HEK293 (cell line): Measurements from ENCODE around the gene SECTM1.

Experiments
- HOXA7 ChIP-seq: sonication (generic); formaldehyde crosslinking; IDR thresholded peaks from 2 replicates; pipeline ENCODE4 v1.8.1; 2022; ENCODE audit warnings: missing genetic modification reagents, borderline replicate concordance
- KLF8 ChIP-seq: fragments of 450-650 bp; formaldehyde crosslinking; IDR thresholded peaks from 2 replicates; pipeline ENCODE4 v1.5.1; 2016; ENCODE audit warnings: missing biosample characterization, missing genetic modification characterization
- MYNN ChIP-seq: fragments of 450-650 bp; formaldehyde crosslinking; IDR thresholded peaks from 2 replicates; pipeline ENCODE4 v1.5.1; 2016; ENCODE audit warnings: missing biosample characterization, missing genetic modification characterization, borderline replicate concordance
- OSR2 ChIP-seq: fragments of 450-650 bp; formaldehyde crosslinking; IDR thresholded peaks from 2 replicates; pipeline ENCODE4 v1.5.1; 2016; ENCODE audit warnings: missing biosample characterization, missing genetic modification characterization
- REPIN1 ChIP-seq: fragments of 450-650 bp; formaldehyde crosslinking; IDR thresholded peaks from 2 replicates; pipeline ENCODE4 v1.5.1; 2017; ENCODE audit warnings: missing biosample characterization, missing genetic modification characterization, low read depth
- REST ChIP-seq: fragments of 450-650 bp; formaldehyde crosslinking; IDR thresholded peaks from 2 replicates; pipeline ENCODE4 v1.5.1; 2016; ENCODE audit warnings: missing biosample characterization, missing genetic modification characterization
- TRIM28 ChIP-seq: IDR thresholded peaks from 2 replicates; pipeline ENCODE4 v1.6.1; 2011; ENCODE audit warnings: low read length, control low read depth, borderline replicate concordance
- ZBTB20 ChIP-seq: fragments of 450-650 bp; formaldehyde crosslinking; IDR thresholded peaks from 2 replicates; pipeline ENCODE4 v1.5.1; 2016; ENCODE audit warnings: missing biosample characterization, missing genetic modification characterization
- ZNF132 ChIP-seq: fragments of 450-650 bp; formaldehyde crosslinking; IDR thresholded peaks from 2 replicates; pipeline ENCODE4 v1.5.1; 2017; ENCODE audit warnings: missing biosample characterization, missing genetic modification characterization, borderline replicate concordance
- ZNF155 ChIP-seq: fragments of 450-650 bp; formaldehyde crosslinking; IDR thresholded peaks from 2 replicates; pipeline ENCODE4 v1.5.1; 2016; ENCODE audit warnings: missing biosample characterization, missing genetic modification characterization
- ZNF214 ChIP-seq: fragments of 450-650 bp; formaldehyde crosslinking; IDR thresholded peaks from 2 replicates; pipeline ENCODE4 v1.5.1; 2017; ENCODE audit warnings: missing biosample characterization, mild to moderate bottlenecking, missing genetic modification characterization, borderline replicate concordance
- ZNF223 ChIP-seq: fragments of 450-650 bp; formaldehyde crosslinking; IDR thresholded peaks from 2 replicates; pipeline ENCODE4 v1.5.1; 2016; ENCODE audit warnings: missing biosample characterization, missing genetic modification characterization
- ZNF341 ChIP-seq: fragments of 450-650 bp; formaldehyde crosslinking; IDR thresholded peaks from 2 replicates; pipeline ENCODE4; 2016; ENCODE audit warnings: low read depth, missing biosample characterization, missing genetic modification characterization
- ZNF416 ChIP-seq: fragments of 450-650 bp; formaldehyde crosslinking; IDR thresholded peaks from 2 replicates; pipeline ENCODE4 v1.5.1; 2016; ENCODE audit warnings: missing biosample characterization, missing genetic modification characterization
- ZNF514 ChIP-seq: fragments of 450-650 bp; formaldehyde crosslinking; IDR thresholded peaks from 2 replicates; pipeline ENCODE4 v1.5.1; 2016; ENCODE audit warnings: missing biosample characterization, missing genetic modification characterization
- ZNF529 ChIP-seq: fragments of 450-650 bp; formaldehyde crosslinking; IDR thresholded peaks from 2 replicates; pipeline ENCODE4 v1.5.1; 2017; ENCODE audit warnings: missing genetic modification characterization, missing biosample characterization; ENCODE audit not compliant: insufficient replicate concordance
- ZNF555 ChIP-seq: fragments of 450-650 bp; formaldehyde crosslinking; conservative IDR thresholded peaks from 2 replicates; pipeline ENCODE4 v1.5.1; 2017; ENCODE audit warnings: missing biosample characterization, mild to moderate bottlenecking, missing genetic modification characterization, inconsistent platforms
- ZNF558 ChIP-seq: fragments of 450-650 bp; formaldehyde crosslinking; IDR thresholded peaks from 2 replicates; pipeline ENCODE4 v1.5.1; 2016; ENCODE audit warnings: missing biosample characterization, missing genetic modification characterization
- ZNF610 ChIP-seq: fragments of 450-650 bp; formaldehyde crosslinking; IDR thresholded peaks from 2 replicates; pipeline ENCODE4 v1.5.1; 2016; ENCODE audit warnings: missing biosample characterization, missing genetic modification characterization, borderline replicate concordance
- ZNF629 ChIP-seq: fragments of 450-650 bp; formaldehyde crosslinking; IDR thresholded peaks from 2 replicates; pipeline ENCODE4 v1.5.1; 2017; ENCODE audit warnings: missing biosample characterization, missing genetic modification characterization
- ZNF654 ChIP-seq: fragments of 450-650 bp; formaldehyde crosslinking; IDR thresholded peaks from 2 replicates; pipeline ENCODE4 v1.5.1; 2016; ENCODE audit warnings: low read depth, missing biosample characterization, missing genetic modification characterization
- ZNF785 ChIP-seq: fragments of 450-650 bp; formaldehyde crosslinking; IDR thresholded peaks from 2 replicates; pipeline ENCODE4 v1.5.1; 2016; ENCODE audit warnings: missing biosample characterization, missing genetic modification characterization
- ZSCAN16 ChIP-seq: fragments of 450-650 bp; formaldehyde crosslinking; IDR thresholded peaks from 2 replicates; pipeline ENCODE4 v1.5.1; 2016; ENCODE audit warnings: missing biosample characterization, missing genetic modification characterization
- ZSCAN5A ChIP-seq: fragments of 450-650 bp; formaldehyde crosslinking; IDR thresholded peaks from 2 replicates; pipeline ENCODE4 v1.5.1; 2016; ENCODE audit warnings: missing biosample characterization, missing genetic modification characterization
- ZXDB ChIP-seq: fragments of 450-650 bp; formaldehyde crosslinking; IDR thresholded peaks from 2 replicates; pipeline ENCODE4 v1.5.1; 2016; ENCODE audit warnings: missing biosample characterization, missing genetic modification characterization
- TF ChIP-seq, protein P1 (sequence below): fragments of 450-650 bp; formaldehyde crosslinking; IDR thresholded peaks from 2 replicates; pipeline ENCODE4 v1.5.1; 2016; ENCODE audit warnings: missing biosample characterization, missing genetic modification characterization
- TF ChIP-seq, protein P2 (sequence below): sonication (generic); formaldehyde crosslinking; IDR thresholded peaks from 2 replicates; pipeline ENCODE4 v1.8.1; 2022; ENCODE audit warnings: mild to moderate bottlenecking, moderate library complexity, missing genetic modification reagents
- TF ChIP-seq, protein P3 (sequence below): fragments of 450-650 bp; formaldehyde crosslinking; IDR thresholded peaks from 2 replicates; pipeline ENCODE4 v1.5.1; 2016; ENCODE audit warnings: missing biosample characterization, missing genetic modification characterization

The SECTM1 gene

DNA sequence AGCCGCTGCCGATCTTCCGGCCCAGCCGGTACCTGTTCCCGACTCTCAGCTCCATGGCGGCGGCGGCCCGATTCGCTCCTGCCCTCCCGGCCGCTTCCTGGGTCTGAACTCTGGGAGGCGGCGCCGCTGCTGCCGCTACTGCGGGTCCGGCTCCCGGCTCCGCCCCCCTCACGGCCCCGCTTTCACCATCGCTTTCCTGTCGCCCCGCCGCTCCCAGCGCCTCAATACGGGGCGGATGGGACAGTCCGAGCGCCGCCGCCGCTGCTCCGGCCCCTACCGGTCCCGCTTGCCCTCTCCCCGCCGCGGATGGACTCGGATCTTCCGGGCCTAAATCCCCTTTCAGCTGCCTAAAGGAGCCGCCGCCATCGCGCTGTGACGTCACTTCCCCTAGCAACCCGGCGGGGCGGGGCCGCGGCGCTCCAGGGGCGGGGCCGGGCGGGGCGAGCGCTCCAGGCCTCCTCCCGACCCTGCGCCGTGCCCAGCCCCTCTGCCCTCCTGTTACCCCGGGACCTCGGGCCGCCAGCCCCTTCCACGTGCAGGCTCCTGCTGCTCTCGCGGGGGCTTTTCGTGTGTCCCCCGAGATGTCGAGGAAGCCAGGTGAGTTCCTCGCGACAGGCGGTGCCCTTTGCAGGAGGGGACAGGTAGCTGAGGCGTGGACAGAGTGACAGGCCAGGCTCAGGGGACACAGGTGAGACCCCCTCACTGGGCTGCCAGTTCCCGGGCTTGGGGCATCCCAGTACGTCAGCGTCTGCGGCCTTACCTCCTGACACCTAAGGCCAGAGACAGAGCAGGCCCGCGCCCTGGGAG lies 60.0 kb downstream of the SECTM1 start, which contains the start of gene CSNK1D (continued):
- TF ChIP-seq, protein P1, sequence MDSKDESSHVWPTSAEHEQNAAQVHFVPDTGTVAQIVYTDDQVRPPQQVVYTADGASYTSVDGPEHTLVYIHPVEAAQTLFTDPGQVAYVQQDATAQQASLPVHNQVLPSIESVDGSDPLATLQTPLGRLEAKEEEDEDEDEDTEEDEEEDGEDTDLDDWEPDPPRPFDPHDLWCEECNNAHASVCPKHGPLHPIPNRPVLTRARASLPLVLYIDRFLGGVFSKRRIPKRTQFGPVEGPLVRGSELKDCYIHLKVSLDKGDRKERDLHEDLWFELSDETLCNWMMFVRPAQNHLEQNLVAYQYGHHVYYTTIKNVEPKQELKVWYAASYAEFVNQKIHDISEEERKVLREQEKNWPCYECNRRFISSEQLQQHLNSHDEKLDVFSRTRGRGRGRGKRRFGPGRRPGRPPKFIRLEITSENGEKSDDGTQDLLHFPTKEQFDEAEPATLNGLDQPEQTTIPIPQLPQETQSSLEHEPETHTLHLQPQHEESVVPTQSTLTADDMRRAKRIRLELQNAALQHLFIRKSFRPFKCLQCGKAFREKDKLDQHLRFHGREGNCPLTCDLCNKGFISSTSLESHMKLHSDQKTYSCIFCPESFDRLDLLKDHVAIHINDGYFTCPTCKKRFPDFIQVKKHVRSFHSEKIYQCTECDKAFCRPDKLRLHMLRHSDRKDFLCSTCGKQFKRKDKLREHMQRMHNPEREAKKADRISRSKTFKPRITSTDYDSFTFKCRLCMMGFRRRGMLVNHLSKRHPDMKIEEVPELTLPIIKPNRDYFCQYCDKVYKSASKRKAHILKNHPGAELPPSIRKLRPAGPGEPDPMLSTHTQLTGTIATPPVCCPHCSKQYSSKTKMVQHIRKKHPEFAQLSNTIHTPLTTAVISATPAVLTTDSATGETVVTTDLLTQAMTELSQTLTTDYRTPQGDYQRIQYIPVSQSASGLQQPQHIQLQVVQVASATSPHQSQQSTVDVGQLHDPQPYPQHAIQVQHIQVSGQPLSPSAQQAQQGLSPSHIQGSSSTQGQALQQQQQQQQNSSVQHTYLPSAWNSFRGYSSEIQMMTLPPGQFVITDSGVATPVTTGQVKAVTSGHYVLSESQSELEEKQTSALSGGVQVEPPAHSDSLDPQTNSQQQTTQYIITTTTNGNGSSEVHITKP (tag by site-specific recombination): peak; percentile 54; the same call in 1 of the 2 replicates
- TF ChIP-seq KLF8 (tag by site-specific recombination) (peak; percentile 99), ZBTB20 (tag by site-specific recombination) (peak; percentile 65; the same call in 1 of the 2 replicates), ZSCAN16 (no peak), ZSCAN5A (tag by site-specific recombination) (no peak), ZNF610 (tag by site-specific recombination) (peak; percentile 81; the same call in 1 of the 2 replicates), HOXA7 (CRISPR knock-in tag) (no peak), ZNF132 (tag by site-specific recombination) (no peak), REPIN1 (tag by site-specific recombination) (peak; percentile 77; the same call in 1 of the 2 replicates), ZNF785 (peak; percentile 41; the same call in 1 of the 2 replicates), ZNF629 (tag by site-specific recombination) (peak; percentile 96), ZXDB (tag by site-specific recombination) (peak; percentile 97), ZNF654 (no peak), ZNF155 (tag by site-specific recombination) (no peak), ZNF341 (tag by site-specific recombination) (peak; percentile 95), OSR2 (tag by site-specific recombination) (peak; percentile 85), ZNF214 (no peak), ZNF558 (tag by site-specific recombination) (no peak), ZNF529 (tag by site-specific recombination) (no peak), REST (tag by site-specific recombination) (peak; percentile 51), ZNF223 (tag by site-specific recombination) (no peak), TRIM28 (no peak), MYNN (tag by site-specific recombination) (peak; percentile 25; the same call in 1 of the 2 replicates), ZNF416 (no peak), ZNF514 (tag by site-specific recombination) (no peak), ZNF555 (tag by site-specific recombination) (no peak)
- TF ChIP-seq, protein P2, sequence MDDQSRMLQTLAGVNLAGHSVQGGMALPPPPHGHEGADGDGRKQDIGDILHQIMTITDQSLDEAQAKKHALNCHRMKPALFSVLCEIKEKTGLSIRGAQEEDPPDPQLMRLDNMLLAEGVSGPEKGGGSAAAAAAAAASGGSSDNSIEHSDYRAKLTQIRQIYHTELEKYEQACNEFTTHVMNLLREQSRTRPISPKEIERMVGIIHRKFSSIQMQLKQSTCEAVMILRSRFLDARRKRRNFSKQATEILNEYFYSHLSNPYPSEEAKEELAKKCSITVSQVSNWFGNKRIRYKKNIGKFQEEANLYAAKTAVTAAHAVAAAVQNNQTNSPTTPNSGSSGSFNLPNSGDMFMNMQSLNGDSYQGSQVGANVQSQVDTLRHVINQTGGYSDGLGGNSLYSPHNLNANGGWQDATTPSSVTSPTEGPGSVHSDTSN: peak; percentile 84; the same call in 1 of the 2 replicates
- TF ChIP-seq, protein P3, sequence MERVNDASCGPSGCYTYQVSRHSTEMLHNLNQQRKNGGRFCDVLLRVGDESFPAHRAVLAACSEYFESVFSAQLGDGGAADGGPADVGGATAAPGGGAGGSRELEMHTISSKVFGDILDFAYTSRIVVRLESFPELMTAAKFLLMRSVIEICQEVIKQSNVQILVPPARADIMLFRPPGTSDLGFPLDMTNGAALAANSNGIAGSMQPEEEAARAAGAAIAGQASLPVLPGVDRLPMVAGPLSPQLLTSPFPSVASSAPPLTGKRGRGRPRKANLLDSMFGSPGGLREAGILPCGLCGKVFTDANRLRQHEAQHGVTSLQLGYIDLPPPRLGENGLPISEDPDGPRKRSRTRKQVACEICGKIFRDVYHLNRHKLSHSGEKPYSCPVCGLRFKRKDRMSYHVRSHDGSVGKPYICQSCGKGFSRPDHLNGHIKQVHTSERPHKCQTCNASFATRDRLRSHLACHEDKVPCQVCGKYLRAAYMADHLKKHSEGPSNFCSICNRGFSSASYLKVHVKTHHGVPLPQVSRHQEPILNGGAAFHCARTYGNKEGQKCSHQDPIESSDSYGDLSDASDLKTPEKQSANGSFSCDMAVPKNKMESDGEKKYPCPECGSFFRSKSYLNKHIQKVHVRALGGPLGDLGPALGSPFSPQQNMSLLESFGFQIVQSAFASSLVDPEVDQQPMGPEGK (tag by site-specific recombination): peak; percentile 86
